NK-92 (cell line): ENCODE measurements around the gene PPM1M.
"Not testable (repeated sequence)": the region's sequence is repeated elsewhere in the genome, so short reads cannot be mapped to it uniquely, and the experiment has no call there.

Experiments
- DNase-seq: peaks from one replicate; lab custom pipeline; 2025; ENCODE audit not compliant: unreplicated experiment; lab: John Stamatoyannopoulos, UW

The PPM1M gene

DNA sequence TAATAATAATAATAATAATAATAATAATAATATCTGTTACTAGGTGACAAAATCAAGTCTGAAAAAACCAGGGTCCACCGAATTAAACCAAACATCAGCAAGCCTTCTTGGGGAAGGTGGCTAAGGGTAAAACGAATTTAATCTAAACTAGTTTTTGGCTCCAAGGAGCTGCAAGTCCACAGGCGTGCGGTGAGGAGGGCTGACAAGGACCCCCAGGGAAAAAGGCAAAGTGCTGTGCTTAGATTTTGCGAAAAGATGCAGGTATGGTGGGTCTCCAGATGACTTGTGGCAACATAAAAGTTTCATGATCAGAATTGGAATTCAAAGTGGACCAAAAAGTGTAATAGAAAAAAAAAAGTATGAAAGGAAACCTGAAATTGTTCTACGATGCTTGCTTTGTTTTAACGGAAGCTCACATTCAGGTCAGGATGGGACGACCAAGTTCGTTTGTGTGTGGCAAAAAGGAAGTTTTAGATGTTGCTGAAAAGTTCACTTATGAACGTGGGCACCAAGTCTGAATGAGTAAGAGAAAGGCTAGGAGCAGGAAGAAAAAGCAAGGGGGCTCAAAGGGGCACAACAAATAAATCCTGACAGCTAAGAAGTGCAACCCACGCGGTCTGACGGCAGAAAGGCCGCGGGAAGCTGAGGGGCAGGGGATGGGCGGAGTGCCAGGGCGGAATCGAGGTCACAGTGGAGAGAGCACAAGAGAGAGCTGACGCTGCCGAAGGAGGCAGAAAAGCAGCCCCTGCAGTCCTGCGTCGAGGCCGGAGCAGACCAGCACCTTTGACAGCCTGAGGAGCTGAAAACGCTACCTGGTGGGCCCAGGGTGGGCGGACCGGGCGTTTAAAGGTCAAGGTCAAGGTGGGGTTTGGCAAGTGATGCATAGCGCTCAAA is 31.8 kb downstream of the PPM1M start:
- DNase-seq, result no peak

DNA sequence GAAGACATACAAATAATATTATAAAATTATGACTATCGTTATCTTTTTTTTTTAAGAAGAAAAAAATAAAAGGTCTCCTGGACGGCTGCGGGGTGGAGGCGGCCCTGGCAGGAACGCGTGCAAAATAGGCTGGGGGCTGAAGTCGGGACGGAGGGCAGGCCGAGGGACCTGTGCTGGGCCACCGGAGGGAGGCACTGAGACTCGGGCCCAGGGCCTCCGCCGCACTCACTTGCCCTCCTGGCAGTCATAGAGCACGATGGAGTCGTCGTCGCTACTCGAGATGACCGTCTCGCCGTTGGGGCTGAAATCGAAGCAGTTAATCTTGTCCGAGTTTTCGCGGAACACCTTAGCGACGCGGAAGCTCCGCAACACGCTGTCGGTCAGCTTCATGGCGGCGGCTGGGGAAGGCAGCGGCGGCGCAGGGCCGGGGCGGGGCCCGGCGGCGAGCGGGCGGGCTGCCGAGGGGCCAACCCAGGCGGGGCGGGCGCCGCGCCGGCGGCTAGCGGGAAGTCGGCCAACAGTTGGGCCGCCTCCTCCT is 32.5 kb downstream of the PPM1M start:
- no peak for DNase-seq

DNA sequence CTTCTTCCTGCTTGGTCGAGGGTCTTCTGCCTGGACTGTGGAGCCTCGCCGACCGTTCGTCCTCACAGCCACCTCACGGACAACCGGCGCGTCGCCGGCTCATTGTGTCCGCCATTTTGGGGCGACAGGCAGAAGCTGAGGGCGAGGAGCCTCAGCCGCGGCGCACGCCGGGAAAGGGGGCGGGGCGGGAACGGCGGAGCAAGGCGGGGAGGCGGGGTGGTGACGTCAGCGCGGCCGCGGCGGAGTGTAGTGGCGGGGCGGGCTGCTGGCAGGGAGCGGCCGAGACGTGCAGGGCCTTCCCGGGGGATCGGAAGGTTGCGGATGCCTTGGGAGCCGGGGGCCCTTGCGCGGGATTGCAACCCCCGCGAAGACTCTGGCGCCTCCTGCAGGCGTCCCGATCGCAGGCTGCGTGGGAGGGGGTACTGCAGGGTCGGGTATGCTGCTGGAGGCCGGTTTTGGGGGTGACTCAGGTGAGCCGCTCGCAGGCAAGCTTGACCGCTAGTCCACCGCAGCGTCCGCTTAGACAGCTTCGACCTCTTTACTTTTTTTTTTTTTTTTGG is 33.0 kb downstream of the PPM1M start, which contains the start of gene WDR82:
TSS of gene WDR82 (minus strand) at position 140 of the 560 bp plus-strand sequence. CDS start 288 bp downstream, outside the sequence.
- peak; percentile 56 for DNase-seq

DNA sequence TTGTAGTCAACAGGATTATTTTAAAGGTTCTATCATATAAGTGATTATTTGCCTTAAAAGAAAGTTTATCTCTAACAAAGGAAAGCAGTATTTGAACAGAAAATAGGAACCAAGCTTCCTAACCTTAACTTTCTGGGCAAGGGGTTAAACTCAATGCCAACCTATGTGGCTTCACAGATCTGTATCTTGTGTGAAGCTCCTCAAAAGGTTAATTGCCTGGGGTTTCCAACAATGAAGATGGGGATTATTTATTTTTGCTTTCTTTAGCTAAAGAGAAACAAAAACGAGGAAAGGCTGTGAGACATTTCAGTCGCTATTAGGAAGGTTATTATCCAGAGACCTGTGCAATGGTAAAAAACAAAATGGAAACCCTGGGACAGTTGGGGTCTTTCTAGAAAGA is 34.0 kb downstream of the PPM1M start:
- no peak for DNase-seq

DNA sequence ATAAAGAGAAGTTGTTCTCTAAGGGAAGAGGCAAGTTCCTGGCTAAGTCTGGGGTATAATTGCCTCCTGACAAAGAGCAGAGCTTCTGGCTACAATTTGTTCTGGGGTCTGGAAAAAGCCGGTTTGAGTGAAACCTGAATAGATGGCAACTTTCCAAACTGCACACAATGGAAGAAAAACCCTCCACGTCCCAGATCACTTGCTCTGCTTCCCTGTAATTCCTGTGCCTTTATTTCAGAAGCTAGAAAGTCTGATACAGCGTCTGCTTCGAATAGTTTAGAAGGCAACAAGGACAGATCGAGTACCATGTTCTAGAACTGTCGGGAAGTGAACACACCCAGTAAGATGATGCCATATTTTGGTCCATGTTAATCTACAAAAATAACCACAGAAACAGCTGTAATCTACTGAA is 34.5 kb downstream of the PPM1M start:
- no peak for DNase-seq

DNA sequence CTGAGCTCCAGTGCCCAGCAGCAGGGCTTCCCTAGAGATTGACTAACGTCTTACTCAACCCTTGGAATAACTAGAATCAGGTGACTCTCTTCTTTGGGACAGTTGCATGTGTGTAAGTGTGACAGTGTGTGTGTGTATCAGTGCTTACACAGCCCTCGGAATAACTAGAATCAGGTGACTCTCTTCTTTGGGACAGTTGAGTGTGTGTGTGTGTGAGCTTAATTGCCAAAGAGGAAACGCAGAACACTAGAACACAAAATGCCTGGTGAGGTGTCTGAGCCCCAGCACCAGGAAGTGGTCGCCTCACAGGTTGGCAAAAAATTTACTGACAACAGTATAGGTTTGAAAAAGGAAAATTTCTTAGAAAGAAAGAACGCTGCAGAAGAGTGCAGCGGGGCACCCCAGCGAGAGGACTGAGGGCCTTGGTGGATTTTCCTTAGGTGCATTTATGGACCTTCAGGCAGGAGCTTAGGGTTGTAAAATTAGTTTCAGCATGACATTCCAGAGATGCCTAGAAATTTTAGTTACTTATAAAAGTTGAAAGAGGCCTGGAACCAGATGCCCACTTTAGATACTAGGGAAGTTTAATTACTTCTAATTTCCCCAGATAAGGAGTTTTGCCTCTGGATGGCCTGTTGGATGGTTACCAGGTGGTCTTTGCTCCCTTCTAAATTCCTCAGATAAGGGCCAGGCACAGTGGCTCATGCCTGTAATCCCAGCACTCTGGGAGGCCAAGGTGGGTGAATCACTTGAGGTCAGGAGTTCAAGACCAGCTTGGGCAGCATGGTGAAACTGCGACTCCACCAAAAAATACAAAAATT is 36.6 kb downstream of the PPM1M start:
- DNase-seq, result no peak

DNA sequence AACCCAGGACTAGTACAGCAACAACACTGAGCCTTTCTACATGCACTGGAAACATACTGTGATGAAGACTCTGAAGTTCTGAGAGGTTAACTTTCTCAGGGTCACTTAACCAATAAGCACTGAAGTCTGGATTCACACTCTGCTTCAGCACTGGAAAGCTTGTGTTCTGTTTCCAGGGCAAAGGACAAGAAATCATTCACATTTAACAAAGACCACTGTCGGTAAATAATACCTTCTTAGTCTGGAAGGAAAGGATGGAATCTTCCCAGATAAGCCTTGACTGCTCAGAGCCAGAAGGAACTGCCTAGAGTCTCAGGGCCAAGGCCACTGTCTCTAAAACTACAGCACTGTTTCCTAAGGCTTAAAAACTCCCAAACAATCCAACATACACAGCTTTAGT is 37.7 kb downstream of the PPM1M start:
- no peak for DNase-seq

DNA sequence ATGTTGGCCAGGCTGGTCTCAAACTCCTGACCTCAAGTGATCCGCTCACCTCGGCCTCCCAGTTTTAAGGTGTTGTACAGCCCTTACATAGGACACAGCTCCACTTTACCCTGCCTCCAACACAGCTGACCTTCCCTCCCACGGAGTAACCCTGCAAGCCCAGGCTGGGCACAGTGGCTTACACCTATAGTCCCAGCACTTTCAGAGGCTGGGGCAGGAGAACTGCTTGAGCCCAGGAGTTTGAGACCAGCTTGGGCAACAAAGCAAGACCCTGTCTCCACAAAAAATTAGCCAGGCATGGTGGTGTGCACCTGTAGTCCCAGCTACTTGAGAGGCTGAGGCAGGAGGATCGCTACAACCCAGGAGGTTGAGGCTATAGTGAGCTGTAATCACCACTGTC is 38.5 kb downstream of the PPM1M start:
- DNase-seq, result not testable (repeated sequence)

DNA sequence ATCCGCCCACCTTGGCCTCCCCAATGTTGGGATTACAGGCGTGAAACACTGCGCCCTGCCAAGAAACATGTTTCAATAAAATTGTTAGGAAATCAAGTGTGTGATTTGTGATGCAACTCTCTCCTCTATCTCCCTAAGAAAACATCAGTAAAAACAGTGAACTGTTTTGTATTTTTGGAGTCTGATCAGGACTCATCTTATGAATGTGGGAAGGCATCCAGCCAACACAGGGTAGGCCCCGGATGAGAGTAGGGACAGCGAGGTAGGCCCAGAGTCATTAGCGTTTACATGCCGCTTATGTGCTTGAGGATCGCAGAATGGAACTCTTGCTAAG is 41.2 kb downstream of the PPM1M start:
- no peak for DNase-seq

DNA sequence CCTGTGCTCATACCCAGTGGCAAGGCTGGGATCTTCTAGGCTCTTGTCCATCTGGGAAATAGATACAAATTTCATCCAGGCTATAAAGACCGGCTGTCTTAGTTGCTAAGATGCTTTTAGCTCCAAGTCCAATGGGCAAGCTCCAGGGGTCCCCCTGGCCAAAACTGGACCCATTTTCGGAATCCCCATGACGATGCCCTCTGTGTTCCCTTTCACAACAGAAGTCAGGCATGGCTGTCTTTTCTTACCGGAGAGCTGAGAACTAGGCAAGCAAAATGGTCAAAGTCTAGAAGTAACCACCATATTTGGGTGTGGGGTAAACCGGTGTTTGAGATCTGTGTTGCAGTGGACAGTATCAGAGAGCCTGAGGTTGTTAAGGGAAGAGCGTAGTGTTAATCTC is 43.1 kb downstream of the PPM1M start:
- no peak for DNase-seq

DNA sequence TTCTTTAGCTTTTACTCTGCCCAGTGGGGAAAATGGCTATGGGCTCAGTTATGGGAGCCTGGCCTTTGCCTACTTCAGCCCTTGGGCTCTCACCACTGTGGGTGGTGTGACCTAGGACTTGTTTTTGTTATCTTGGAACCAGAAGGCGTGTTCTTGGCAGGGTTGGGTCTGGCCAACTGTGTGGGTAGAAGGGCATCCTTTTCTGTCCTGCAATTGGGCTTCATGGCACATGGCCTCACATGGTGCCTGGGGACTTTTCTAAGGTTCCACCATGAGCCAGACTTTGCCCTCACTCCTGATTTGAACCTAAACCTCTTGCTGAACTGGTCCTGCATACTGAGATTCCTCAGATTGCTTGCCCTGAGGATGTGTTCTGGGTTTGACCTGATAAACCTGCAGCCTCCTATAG is 43.8 kb downstream of the PPM1M start:
- DNase-seq, result no peak

DNA sequence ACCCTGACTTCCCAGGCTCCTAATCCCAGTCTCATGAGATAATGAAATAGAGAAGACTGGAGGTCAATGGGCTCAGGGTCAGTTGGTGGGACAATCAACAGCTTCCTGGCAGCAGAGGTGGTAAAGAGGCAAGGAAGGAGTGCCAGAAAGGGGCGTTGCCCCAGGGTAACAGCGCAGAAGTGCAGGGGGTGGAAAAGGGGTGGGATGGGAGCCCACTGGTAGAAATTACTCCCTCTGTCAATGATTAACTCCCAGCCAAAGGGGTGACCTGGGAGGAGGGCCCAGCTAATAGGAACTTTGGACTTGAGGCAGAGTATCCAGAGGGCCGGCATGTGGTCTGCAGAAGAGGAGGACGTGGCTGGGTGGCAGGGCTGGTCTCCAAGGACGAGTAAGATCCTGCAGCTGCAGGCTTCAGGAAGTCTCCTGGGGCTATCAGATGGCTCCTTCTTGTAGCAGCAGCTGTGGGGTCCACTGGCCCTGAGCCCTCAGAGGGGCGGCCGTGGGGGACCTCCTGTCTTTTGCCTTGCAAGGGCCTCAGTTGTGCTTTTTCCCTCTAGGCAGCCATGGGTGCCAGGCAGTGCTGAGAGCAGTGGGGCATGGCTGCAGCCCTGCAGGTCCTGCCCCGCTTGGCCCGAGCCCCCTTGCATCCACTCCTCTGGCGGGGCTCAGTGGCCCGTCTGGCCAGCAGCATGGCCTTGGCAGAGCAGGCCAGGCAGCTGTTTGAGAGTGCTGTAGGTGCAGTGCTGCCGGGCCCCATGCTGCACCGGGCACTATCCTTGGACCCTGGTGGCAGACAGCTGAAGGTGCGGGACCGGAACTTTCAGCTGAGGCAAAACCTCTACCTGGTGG is 44.4 kb downstream of the PPM1M start:
- DNase-seq, result no peak

DNA sequence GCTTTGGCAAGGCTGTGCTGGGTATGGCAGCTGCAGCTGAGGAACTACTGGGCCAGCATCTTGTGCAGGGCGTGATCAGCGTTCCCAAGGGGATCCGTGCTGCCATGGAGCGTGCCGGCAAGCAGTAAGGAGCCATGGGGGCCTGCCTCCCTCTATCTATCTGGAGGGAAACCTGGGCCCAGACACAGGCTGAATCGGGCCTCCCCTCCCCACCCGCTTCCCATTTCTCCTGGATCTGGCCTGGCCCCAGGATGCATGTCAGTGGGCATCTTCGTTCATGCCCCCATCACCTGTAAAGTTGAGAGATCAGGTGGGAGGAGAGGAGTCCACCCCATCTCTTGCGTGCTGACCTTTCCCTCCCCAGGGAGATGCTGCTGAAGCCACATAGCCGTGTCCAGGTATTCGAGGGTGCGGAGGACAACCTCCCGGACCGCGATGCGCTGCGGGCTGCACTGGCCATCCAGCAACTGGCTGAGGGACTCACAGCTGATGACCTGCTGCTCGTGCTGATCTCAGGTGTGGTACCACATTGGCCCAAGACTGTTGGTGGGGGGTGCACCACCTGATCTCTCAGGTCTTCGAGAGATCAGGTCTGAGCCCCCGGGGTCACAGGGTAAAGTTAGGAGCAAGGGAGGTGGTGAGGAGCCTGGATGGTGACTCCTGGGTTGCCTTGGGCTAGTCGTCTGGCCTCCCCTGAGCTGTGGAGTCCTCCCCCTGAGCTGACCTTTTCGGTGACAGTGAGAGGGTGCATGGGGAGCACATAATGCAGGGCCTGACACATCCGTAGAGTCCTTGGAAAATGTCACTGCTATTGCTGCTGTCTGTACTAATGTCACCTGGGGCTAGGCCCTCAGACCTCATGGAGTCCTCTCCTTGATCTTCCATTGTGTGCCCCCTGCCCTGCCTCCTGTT is 45.3 kb downstream of the PPM1M start:
- no peak for DNase-seq

DNA sequence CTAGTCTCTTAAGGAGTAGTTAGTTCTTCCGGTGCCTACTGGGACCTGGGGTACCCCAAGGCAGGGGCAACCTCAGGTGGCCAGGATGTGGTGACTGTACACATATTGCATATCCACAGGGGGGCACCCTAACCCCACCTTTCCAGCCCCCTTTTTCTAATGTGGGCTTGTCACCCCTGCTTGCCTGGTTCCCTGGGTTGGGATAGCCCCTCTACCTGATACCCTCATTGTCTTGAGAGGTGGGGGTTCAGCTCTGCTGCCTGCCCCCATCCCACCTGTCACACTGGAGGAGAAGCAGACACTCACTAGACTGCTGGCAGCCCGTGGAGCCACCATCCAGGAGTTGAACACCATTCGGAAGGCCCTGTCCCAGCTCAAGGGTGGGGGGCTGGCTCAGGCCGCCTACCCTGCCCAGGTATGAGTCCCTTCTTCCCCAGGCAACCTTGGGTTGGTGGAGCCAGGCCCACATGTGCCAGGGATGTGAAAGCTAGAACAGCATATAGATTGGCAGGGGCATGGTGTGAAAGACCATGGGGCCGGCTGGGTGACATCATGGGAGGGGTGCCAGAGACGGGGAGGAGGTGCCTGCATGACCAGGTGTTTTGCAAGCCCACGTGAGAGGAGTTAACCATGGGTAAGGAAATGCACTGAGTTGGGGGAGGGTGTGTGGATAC is 46.1 kb downstream of the PPM1M start:
- no peak for DNase-seq

DNA sequence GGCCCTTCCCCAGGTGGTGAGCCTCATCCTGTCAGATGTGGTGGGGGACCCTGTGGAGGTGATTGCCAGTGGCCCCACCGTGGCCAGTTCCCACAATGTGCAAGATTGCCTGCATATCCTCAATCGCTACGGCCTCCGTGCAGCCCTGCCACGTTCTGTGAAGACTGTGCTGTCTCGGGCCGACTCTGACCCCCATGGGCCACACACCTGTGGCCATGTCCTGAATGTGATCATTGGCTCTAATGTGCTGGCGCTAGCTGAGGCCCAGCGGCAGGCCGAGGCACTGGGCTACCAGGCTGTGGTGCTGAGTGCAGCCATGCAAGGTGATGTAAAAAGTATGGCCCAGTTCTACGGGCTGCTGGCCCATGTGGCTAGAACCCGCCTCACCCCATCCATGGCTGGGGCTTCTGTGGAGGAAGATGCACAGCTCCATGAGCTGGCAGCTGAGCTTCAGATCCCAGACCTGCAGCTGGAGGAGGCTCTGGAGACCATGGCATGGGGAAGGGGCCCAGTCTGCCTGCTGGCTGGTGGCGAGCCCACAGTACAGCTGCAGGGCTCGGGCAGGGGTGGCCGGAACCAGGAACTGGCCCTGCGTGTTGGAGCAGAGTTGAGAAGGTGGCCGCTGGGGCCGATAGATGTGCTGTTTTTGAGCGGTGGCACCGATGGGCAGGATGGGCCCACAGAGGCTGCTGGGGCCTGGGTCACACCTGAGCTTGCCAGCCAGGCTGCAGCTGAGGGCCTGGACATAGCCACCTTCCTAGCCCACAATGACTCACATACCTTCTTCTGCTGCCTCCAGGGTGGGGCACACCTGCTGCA is 46.9 kb downstream of the PPM1M start:
- no peak for DNase-seq

DNA sequence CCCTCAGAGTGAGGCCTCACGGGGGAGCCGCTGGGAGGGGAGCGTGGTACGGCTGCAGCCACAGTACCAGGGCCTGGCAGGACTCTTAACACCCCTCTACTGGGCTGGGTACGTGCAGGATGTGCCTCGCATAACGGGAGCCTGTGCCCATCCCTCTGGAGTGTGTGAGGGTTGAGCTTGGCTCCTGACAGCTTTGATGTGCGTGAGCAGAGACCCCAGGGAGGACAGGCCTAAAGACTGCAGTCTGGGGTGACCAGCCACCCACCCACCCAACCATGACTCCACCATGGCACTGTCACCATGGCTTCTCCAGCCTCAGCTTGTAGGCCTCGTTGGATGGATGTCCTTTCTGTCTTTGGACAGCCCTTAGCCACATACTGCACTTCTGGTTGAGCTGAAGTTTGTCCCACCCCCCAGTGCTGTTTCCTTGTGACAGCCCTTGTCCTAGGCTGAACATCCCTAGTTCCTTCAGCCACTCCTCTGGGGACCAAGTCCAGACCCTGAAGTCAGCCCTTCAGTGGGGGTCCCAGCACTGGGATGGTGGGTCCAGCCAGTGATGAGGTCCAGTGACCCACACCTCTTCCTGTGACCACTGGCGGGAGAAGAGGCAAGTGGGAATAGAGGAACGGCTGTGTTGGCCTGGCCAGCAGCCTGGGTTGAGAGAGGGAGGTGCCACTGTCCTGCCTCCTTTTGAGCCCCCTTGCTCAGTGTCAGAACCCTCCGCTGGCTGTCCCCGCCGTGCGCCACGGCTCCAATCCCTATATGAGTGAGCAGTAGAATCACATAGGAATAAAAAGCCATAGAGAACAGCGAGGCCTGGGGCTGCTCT is 48.1 kb downstream of the PPM1M start:
- DNase-seq, result no peak
